Measurements from ENCODE around the gene CDC20. TPM values are rescaled to one million over a fixed set of nuclear protein-coding genes. Genes with fewer than 3 reads are reported as not detected.

The CDC20 gene
- total and polyA plus RNA-seq, 10 of the 15 experiments (the other 5 are each of a cell fraction or from before 2014, with no cell fraction given) = 36.3 to 347 (median 150) TPM

DNA sequence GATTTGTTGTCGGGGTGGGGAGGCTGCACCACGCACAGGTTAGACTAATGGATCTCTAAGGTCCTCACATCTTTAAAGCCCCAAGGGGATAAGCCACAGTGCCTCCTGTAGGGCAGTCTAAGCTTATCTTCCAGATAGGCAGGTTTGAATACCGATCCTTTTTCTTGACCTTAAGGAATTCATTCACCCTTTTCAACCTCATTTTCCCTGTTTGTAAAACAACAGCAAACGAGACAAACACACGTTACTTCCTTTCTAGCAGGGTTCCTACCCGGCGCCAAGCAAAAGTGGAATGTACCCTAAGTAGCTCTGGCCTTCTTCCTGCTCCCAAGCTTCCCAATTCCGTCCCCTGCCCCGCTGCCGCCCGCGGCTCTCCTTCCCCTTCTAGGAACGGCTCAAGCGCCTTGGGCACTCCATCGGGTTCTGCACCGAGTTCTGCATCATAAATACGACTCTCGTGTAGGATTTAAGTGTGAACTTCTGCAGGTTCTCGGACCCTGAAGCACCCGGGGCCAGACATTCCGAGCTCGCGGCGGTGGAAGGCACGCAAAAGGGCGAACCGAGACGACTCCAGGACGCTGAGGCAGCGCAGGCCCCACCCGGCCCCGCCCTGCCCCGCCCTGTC is 548 bp upstream of the CDC20 start (continued):
- 0 out of 2 replicates have a peak, but pooled peaks have one; percentile 15 for TF ChIP-seq RFX5 (IDR thresholded peaks at IDR 0.05; ENCODE audit: low read depth, low read length)
- no peak; the same call in 1 of the 2 replicates for TF ChIP-seq PML (IDR thresholded peaks at IDR 0.05; ENCODE audit: low read length)
- TF ChIP-seq, protein P1, sequence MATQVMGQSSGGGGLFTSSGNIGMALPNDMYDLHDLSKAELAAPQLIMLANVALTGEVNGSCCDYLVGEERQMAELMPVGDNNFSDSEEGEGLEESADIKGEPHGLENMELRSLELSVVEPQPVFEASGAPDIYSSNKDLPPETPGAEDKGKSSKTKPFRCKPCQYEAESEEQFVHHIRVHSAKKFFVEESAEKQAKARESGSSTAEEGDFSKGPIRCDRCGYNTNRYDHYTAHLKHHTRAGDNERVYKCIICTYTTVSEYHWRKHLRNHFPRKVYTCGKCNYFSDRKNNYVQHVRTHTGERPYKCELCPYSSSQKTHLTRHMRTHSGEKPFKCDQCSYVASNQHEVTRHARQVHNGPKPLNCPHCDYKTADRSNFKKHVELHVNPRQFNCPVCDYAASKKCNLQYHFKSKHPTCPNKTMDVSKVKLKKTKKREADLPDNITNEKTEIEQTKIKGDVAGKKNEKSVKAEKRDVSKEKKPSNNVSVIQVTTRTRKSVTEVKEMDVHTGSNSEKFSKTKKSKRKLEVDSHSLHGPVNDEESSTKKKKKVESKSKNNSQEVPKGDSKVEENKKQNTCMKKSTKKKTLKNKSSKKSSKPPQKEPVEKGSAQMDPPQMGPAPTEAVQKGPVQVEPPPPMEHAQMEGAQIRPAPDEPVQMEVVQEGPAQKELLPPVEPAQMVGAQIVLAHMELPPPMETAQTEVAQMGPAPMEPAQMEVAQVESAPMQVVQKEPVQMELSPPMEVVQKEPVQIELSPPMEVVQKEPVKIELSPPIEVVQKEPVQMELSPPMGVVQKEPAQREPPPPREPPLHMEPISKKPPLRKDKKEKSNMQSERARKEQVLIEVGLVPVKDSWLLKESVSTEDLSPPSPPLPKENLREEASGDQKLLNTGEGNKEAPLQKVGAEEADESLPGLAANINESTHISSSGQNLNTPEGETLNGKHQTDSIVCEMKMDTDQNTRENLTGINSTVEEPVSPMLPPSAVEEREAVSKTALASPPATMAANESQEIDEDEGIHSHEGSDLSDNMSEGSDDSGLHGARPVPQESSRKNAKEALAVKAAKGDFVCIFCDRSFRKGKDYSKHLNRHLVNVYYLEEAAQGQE (IDR thresholded peaks at IDR 0.05; ENCODE audit: low read depth, low read length) = no peak
- TF ChIP-seq RAD21 (IDR thresholded peaks at IDR 0.05; ENCODE audit: insufficient read depth, low read depth, low read length) = peak; percentile 57
- no peak for TF ChIP-seq CEBPB (IDR thresholded peaks at IDR 0.05; ENCODE audit: borderline replicate concordance in 1 of 2, low read depth in 2 of 2, low read length in 2 of 2)
- 0 out of 2 replicates have a peak, but pooled peaks have one; percentile 7 for TF ChIP-seq SMAD5 (IDR thresholded peaks at IDR 0.05; ENCODE audit: low read depth)

DNA sequence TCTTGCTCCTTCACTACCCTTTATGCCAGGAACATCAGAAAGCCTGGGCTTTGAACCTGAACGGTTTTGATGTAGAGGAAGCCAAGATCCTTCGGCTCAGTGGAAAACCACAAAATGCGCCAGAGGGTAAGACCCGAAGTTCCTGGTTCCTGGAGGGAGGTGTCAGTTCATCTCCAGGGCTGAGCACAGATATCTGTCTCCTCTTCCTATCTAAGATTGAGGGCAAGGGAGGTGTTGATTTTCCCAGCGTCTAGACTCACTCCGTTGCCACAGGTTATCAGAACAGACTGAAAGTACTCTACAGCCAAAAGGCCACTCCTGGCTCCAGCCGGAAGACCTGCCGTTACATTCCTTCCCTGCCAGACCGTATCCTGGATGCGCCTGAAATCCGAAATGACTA is 915 bp downstream of the CDC20 start:
- H2AFZ ChIP-seq (ENCODE audit: control insufficient read depth, low read depth, low read length) = no peak overlapping the region
- DNase-seq (ENCODE audit: low read depth, low spot score) (no peak), ATAC-seq (no peak), FAIRE-seq (no peak)
- H3K27me3 ChIP-seq (replicated peaks in 1 of 2; ENCODE audit: control insufficient read depth in 2 of 2, insufficient read depth in 2 of 2, low read length in 1 of 2) = no peaks in the 10 kb centered on the region
- WGBS (ENCODE audit: insufficient coverage, insufficient replicate concordance, low lambda C conversion rate, missing lambda C conversion rate) = 38% methylated on average over 11 of the region's 11 CpGs
- ChIA-PET CTCF (interaction anchor here (1.0 to 3.1 kb wide), 3 partner anchors 10 to 121 kb away, joined by 3 to 44 read pairs (median 8); no protein-coding TSS in a partner anchor), SMC1A (ENCODE audit: uncharacterized antibody, unreplicated experiment) (interaction anchor here (1.6 to 4.5 kb wide), 4 partner anchors 9 to 132 kb away, joined by 6 to 26 read pairs (median 9); partner anchors contain the start of gene ELOVL1), POLR2A (interaction anchor here (3.0 kb wide), 1 partner anchor 8 kb away, joined by 25 read pairs; the partner anchor contains the start of gene ELOVL1), RAD21 (ENCODE audit: unreplicated experiment) (interaction anchor here (3.2 kb wide), 1 partner anchor 133 kb away, joined by 23 read pairs; no protein-coding TSS in a partner anchor)
- H3K9ac ChIP-seq (ENCODE audit: control insufficient read depth, insufficient read depth, low read length) = peak overlapping the region; percentile 75
- intact Hi-C loops (cut with micrococcal nuclease; ENCODE audit: unreplicated experiment) = loop anchor here (2.0 kb wide), 1 partner anchor 121 kb away; no protein-coding TSS in a partner anchor
- peak overlapping the region; percentile 89 for H3K4me2 ChIP-seq (ENCODE audit: control insufficient read depth, insufficient read depth)
- H4K20me1 ChIP-seq (ENCODE audit: control insufficient read depth, insufficient read depth) = no peaks in the 10 kb centered on the region
- peaks cover 15 to 19% of the 10 kb centered on the region in 2 experiments for H3K36me3 ChIP-seq (ENCODE audit: control insufficient read depth in 2 of 2, insufficient read depth in 2 of 2, low read length in 1 of 2)
- no peaks in the 10 kb centered on the region for H3K9me3 ChIP-seq (replicated peaks; ENCODE audit: control insufficient read depth, insufficient read depth, low read length)
- no TSS peak for BruUV-seq (replicated peaks)
- peak overlapping the region; percentile 79 for H3K4me3 ChIP-seq
- peak overlapping the region; percentile 71 for H3K27ac ChIP-seq (ENCODE audit: control insufficient read depth, insufficient read depth)
- in situ Hi-C loops (cut with MboI) = no loop called here
- peaks cover 36% of the 10 kb centered on the region for H3K79me2 ChIP-seq (ENCODE audit: control insufficient read depth, insufficient read depth, low read length)
- peaks cover 10% of the 10 kb centered on the region for H3K4me1 ChIP-seq (ENCODE audit: control insufficient read depth, insufficient read depth, low read length)
- TF ChIP-seq HDAC2 (IDR thresholded peaks at IDR 0.05) (no peak), FOS (IDR thresholded peaks at IDR 0.05; ENCODE audit: borderline replicate concordance, extremely low read depth, insufficient read length) (no peak), ASH2L (IDR thresholded peaks at IDR 0.05; ENCODE audit: borderline replicate concordance, low read depth) (no peak), NFYB (IDR thresholded peaks at IDR 0.05; ENCODE audit: insufficient read depth, low read depth, low read length) (no peak), SREBF1 (IDR thresholded peaks at IDR 0.05; ENCODE audit: low read length) (no peak), ZBED1 (IDR thresholded peaks at IDR 0.05; ENCODE audit: borderline replicate concordance) (no peak), ZBTB33 (IDR thresholded peaks at IDR 0.05) (no peak), NR2C1 (IDR thresholded peaks at IDR 0.05) (no peak), SUPT20H (IDR thresholded peaks at IDR 0.05; ENCODE audit: borderline replicate concordance, control insufficient read depth, low read depth, low read length) (no peak)
- TF ChIP-seq, protein P2, sequence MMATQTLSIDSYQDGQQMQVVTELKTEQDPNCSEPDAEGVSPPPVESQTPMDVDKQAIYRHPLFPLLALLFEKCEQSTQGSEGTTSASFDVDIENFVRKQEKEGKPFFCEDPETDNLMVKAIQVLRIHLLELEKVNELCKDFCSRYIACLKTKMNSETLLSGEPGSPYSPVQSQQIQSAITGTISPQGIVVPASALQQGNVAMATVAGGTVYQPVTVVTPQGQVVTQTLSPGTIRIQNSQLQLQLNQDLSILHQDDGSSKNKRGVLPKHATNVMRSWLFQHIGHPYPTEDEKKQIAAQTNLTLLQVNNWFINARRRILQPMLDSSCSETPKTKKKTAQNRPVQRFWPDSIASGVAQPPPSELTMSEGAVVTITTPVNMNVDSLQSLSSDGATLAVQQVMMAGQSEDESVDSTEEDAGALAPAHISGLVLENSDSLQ (IDR thresholded peaks at IDR 0.05) = no peak

Data from GM12878 (cell line).